ENCODE results near the gene USP40. TPM values are rescaled to one million over a fixed set of nuclear protein-coding genes. Genes with fewer than 3 reads are reported as not detected.

The USP40 gene, protein sequence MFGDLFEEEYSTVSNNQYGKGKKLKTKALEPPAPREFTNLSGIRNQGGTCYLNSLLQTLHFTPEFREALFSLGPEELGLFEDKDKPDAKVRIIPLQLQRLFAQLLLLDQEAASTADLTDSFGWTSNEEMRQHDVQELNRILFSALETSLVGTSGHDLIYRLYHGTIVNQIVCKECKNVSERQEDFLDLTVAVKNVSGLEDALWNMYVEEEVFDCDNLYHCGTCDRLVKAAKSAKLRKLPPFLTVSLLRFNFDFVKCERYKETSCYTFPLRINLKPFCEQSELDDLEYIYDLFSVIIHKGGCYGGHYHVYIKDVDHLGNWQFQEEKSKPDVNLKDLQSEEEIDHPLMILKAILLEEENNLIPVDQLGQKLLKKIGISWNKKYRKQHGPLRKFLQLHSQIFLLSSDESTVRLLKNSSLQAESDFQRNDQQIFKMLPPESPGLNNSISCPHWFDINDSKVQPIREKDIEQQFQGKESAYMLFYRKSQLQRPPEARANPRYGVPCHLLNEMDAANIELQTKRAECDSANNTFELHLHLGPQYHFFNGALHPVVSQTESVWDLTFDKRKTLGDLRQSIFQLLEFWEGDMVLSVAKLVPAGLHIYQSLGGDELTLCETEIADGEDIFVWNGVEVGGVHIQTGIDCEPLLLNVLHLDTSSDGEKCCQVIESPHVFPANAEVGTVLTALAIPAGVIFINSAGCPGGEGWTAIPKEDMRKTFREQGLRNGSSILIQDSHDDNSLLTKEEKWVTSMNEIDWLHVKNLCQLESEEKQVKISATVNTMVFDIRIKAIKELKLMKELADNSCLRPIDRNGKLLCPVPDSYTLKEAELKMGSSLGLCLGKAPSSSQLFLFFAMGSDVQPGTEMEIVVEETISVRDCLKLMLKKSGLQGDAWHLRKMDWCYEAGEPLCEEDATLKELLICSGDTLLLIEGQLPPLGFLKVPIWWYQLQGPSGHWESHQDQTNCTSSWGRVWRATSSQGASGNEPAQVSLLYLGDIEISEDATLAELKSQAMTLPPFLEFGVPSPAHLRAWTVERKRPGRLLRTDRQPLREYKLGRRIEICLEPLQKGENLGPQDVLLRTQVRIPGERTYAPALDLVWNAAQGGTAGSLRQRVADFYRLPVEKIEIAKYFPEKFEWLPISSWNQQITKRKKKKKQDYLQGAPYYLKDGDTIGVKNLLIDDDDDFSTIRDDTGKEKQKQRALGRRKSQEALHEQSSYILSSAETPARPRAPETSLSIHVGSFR
- total RNA-seq (ENCODE audit: low replicate concordance) = 29.1 and 41.5 TPM in 2 replicates
- long read RNA-seq, partial matches to known transcripts = 17 of 25 reads
- long read RNA-seq, other reads (novel, unspliced or antisense) = 7 of 25 reads

- peak within 1 kb of the TSS; percentile 98 for H3K4me3 Mint-ChIP-seq
- H3K9me3 Mint-ChIP-seq = no peaks in the 10 kb centered on the region
- peak within 1 kb of the TSS; percentile 99 for H3K27ac Mint-ChIP-seq
- TF ChIP-seq, protein P1, sequence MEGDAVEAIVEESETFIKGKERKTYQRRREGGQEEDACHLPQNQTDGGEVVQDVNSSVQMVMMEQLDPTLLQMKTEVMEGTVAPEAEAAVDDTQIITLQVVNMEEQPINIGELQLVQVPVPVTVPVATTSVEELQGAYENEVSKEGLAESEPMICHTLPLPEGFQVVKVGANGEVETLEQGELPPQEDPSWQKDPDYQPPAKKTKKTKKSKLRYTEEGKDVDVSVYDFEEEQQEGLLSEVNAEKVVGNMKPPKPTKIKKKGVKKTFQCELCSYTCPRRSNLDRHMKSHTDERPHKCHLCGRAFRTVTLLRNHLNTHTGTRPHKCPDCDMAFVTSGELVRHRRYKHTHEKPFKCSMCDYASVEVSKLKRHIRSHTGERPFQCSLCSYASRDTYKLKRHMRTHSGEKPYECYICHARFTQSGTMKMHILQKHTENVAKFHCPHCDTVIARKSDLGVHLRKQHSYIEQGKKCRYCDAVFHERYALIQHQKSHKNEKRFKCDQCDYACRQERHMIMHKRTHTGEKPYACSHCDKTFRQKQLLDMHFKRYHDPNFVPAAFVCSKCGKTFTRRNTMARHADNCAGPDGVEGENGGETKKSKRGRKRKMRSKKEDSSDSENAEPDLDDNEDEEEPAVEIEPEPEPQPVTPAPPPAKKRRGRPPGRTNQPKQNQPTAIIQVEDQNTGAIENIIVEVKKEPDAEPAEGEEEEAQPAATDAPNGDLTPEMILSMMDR (conservative IDR thresholded peaks at IDR 0.05) = no peak
- H3K4me1 Mint-ChIP-seq (ENCODE audit: unreplicated experiment) = peaks cover 3% of the 10 kb centered on the region
- no peaks in the 10 kb centered on the region for H3K36me3 Mint-ChIP-seq
- DNase-seq (ENCODE audit: extremely low spot score, unreplicated experiment) = peak; percentile 89
- peaks cover 6% of the 10 kb centered on the region for H3K27me3 Mint-ChIP-seq
Measured at GRCh38 chr2:233566141-233566956, at the start of gene USP40. TSS of gene USP40 (minus strand) at chr2:233566782. CDS start at chr2:233565554, 1,228 bp downstream.

DNA sequence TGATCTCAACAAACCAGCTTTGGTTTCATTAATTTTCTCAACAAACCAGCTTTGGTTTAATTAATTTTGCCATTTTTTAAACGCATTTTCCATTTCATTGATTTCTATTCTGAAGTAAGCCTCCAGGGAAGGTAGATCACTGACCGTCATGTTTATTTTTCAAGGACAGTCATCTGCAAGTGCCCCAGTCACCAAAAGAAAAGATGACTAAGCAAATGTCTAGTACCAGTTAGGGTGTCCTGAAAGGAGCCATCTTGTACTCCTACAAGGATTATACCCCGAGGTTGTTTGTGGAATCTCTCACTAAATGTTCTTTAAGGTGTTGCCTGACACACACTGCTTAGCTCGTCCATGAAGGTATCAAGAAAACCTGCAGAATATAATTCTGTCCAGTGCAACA is 44.7 kb upstream of the USP40 start:
- Mint-ChIP-seq H3K4me1 (ENCODE audit: unreplicated experiment) (no peaks in the 10 kb centered on the region), H3K9me3 (no peaks in the 10 kb centered on the region), H3K4me3 (no peak overlapping the region), H3K27ac (no peak overlapping the region), H3K36me3 (no peaks in the 10 kb centered on the region), H3K27me3 (peaks cover 21% of the 10 kb centered on the region)
- DNase-seq (ENCODE audit: extremely low spot score, unreplicated experiment) = no peak
- TF ChIP-seq, protein P1 (conservative IDR thresholded peaks at IDR 0.05) = no peak

GRCh38 chr2:233605680-233606079 is 39.1 kb upstream of the USP40 start:
- TF ChIP-seq, protein P1 (conservative IDR thresholded peaks at IDR 0.05) = no peak

GRCh38 chr2:233604826-233605225 is 38.2 kb upstream of the USP40 start:
- Mint-ChIP-seq H3K4me1 (ENCODE audit: unreplicated experiment) (no peaks in the 10 kb centered on the region), H3K27ac (no peak overlapping the region), H3K27me3 (peaks cover 8% of the 10 kb centered on the region), H3K9me3 (peaks cover 5% of the 10 kb centered on the region), H3K4me3 (no peak overlapping the region), H3K36me3 (no peaks in the 10 kb centered on the region)
- no peak for DNase-seq (ENCODE audit: extremely low spot score, unreplicated experiment)
- TF ChIP-seq, protein P1 (conservative IDR thresholded peaks at IDR 0.05) = no peak

More at GRCh38 chr2:233605680-233606079, 39.1 kb upstream of the USP40 start:
- Mint-ChIP-seq H3K27ac (no peak overlapping the region), H3K9me3 (peaks cover 5% of the 10 kb centered on the region), H3K4me3 (no peak overlapping the region), H3K27me3 (peaks cover 5% of the 10 kb centered on the region), H3K4me1 (ENCODE audit: unreplicated experiment) (no peaks in the 10 kb centered on the region), H3K36me3 (no peaks in the 10 kb centered on the region)
- DNase-seq (ENCODE audit: extremely low spot score, unreplicated experiment) = no peak
